Upper lobe of right lung (tissue), 1 donor: ENCODE data around the gene MRPL4. TPM values are rescaled to one million over a fixed set of nuclear protein-coding genes. Genes with fewer than 3 reads are reported as not detected.

Source experiments
- ATAC-seq: fragments of 200-7000 bp; cut with Tn5 transposase; one replicate; pipeline ENCODE4 v1.9.1; 2020; ENCODE audit warnings: mild to moderate bottlenecking, moderate library complexity
- DNase-seq: peaks from one replicate; pipeline ENCODE4 v3.0.0-alpha.2; 2020
- H3K27ac ChIP-seq: fragments of 200-600 bp; one replicate; pipeline ENCODE4 v1.8.0; 2022
- H3K27me3 ChIP-seq: fragments of 200-600 bp; one replicate; pipeline ENCODE4 v1.8.0; 2022; ENCODE audit warnings: mild to moderate bottlenecking
- H3K36me3 ChIP-seq: fragments of 200-600 bp; one replicate; pipeline ENCODE4 v1.8.0; 2022
- H3K4me1 ChIP-seq: fragments of 200-600 bp; one replicate; pipeline ENCODE4 v1.8.0; 2022
- H3K4me3 ChIP-seq: fragments of 200-600 bp; one replicate; pipeline ENCODE4 v1.8.0; 2022; ENCODE audit warnings: mild to moderate bottlenecking
- H3K9me3 ChIP-seq: fragments of 200-600 bp; one replicate; pipeline ENCODE4 v1.8.0; 2022
- intact Hi-C: fragments of 100-400 bp; cut with DNase I; formaldehyde crosslinking; loops from one replicate; pipeline ENCODE4 v1.11.0; 2022
- microRNA-seq: library from miRNA; unstranded; fragments of <30 nt; microRNA quantifications from one replicate; pipeline ENCODE4 v1.2.0, GENCODE V29; 2020; ENCODE audit warnings: borderline microRNAs expressed
- total RNA-seq: library from RNA; stranded (reverse); fragmentation: NEBNext Ultra II Directional; extraction: Animal tissue kit (Norgen Biotek cat#: 25700); gene quantifications from one replicate; pipeline ENCODE4 v1.2.1, GENCODE V29; 2021
- TF ChIP-seq, protein P1 (sequence below): fragments of 200-600 bp; IDR thresholded peaks from one replicate; pipeline ENCODE4 v1.8.0; 2022; ENCODE audit warnings: antibody characterized with exemption
- donor health status: DM: no; HTN: yes; CAD: no; lungs with severe emphysema.

The MRPL4 gene
- total RNA-seq, 1 donor from 2014 or later: 41.5 TPM

DNA sequence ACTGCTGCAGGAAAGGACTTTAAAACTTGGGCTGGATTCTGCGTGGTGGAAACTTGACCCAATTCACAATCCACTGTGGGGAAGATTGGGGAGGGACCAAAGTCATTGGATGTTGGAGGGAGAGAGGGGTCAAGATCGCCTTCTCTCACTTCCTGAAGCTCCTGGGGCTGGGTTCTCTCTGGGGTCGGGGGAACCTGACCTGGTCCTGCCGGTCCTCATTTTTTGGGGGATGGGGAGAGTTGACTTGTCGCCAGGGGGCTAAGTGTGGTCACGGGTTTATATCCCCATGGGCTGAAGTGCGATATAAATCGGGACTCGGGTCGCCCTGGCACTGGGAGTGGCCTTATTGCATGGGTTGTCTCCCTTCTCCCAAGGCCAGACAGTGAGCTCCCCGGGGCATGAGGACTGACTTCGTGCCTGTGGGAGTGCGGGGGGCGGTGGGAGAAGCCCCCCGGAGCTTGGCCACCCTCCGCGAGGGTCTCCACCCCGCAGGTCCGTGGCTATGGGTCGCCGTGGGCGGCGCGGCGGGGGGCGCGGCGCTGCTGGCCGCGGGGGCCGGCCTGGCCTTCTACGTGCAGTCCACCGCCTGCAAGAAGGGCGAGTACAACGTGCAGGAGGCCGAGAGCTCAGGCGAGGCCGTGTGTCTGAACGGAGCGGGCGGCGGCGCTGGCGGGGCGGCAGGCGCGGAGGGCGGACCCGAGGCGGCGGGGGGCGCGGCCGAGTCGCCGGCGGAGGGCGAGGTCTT is 44.0 kb downstream of the MRPL4 start:
- H3K9me3 ChIP-seq: no peaks in the 10 kb centered on the region
- TF ChIP-seq, protein P1, sequence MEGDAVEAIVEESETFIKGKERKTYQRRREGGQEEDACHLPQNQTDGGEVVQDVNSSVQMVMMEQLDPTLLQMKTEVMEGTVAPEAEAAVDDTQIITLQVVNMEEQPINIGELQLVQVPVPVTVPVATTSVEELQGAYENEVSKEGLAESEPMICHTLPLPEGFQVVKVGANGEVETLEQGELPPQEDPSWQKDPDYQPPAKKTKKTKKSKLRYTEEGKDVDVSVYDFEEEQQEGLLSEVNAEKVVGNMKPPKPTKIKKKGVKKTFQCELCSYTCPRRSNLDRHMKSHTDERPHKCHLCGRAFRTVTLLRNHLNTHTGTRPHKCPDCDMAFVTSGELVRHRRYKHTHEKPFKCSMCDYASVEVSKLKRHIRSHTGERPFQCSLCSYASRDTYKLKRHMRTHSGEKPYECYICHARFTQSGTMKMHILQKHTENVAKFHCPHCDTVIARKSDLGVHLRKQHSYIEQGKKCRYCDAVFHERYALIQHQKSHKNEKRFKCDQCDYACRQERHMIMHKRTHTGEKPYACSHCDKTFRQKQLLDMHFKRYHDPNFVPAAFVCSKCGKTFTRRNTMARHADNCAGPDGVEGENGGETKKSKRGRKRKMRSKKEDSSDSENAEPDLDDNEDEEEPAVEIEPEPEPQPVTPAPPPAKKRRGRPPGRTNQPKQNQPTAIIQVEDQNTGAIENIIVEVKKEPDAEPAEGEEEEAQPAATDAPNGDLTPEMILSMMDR: no peak
- no peaks in the 10 kb centered on the region for H3K36me3 ChIP-seq
- peaks cover 28% of the 10 kb centered on the region for H3K4me1 ChIP-seq
- intact Hi-C loops: no loop called here
- no peak for DNase-seq
- H3K27ac ChIP-seq: no peak overlapping the region
- no peak for ATAC-seq
- H3K27me3 ChIP-seq: peaks cover 29% of the 10 kb centered on the region
- H3K4me3 ChIP-seq: peak overlapping the region; percentile 37

DNA sequence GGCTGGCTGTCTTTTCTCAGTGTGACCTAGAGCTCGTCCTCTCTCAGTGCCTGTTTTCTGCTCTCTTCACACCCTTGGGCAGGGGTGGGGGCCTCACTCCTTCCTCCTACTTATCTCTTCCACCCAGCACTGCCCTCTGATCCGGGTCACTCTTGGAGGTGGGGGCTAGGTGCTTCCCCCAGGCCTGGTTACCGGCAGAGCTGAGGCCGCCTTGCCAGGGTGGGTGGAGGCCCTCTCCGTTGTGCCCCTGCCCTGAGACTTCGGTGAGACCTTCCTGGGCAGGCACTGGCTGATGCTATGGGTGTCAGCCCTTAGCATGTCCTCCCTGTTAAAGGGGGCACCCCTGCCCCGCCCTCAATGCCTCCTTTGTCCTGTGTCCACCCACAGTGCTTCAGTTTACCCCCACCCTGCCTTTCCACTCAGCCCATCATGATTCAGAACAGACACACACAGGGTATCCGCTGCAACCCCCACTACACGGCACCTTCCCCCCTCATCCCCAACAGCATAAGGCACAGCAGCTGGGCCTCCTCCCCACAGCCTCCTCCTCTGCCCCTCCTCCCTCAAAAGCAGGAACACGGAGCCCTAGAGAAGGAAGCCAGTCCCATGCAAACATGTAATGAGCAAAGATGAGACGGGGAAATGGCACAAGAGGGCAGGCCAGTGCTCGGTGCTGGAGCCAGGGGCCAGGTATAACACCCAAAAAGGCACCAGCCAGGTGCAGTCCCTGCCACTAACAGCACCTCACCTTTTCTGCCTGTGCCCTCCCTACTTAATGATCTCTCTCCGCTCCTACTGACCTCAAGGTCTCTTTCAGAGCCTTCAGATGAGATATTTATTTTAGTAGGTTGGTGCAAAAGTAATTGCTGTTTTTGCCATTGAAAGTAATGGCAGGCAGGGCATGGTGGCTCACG is 47.8 kb downstream of the MRPL4 start:
- no peak overlapping the region for H3K27ac ChIP-seq
- no peak overlapping the region for H3K4me3 ChIP-seq
- ATAC-seq (peak; percentile 51), DNase-seq (no peak)
- TF ChIP-seq, protein P1: no peak
- H3K36me3 ChIP-seq: no peaks in the 10 kb centered on the region
- H3K27me3 ChIP-seq: peaks cover 5% of the 10 kb centered on the region
- no peaks in the 10 kb centered on the region for H3K9me3 ChIP-seq
- intact Hi-C loops: no loop called here
- peaks cover 11% of the 10 kb centered on the region for H3K4me1 ChIP-seq

DNA sequence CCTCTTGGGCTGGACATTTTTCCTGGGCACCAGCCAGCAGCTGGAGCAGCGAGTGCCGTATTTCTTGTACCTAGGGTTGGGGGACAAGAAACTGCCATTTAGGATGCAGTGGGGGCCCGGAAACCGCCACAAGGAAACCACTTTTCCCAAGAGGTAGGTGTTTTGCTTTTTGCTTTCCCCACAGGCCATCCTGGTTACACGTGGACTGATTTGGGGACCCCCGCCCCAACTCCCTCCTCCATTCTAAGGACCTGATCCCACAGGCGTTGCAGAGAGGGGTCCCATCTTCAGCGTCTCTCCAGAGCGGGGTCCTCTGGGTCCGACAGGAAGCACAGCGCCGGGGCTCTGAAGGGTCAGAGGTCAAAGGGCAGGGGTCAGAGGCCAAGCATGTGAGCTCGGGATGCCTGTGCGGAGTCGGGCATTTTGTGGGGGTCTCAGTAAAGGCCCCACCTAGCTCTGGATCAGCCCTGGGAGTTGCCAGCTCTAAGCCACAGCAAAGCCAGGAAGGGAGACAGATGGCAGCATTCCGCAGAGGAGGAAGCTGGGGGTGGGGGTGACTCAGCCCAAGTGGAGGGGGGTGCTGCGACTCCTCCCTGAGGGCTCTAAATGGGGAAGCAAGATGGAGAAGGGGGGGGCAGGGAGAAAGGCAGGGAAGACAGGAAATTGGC is 53.3 kb downstream of the MRPL4 start:
- DNase-seq (peak; percentile 82), ATAC-seq (peak; percentile 90)
- Histone ChIP-seq H3K27me3 (no peaks in the 10 kb centered on the region), H3K36me3 (no peaks in the 10 kb centered on the region), H3K27ac (no peak overlapping the region), H3K4me1 (no peaks in the 10 kb centered on the region), H3K4me3 (no peak overlapping the region), H3K9me3 (no peaks in the 10 kb centered on the region)
- intact Hi-C loops: no loop called here
- TF ChIP-seq, protein P1: no peak

DNA sequence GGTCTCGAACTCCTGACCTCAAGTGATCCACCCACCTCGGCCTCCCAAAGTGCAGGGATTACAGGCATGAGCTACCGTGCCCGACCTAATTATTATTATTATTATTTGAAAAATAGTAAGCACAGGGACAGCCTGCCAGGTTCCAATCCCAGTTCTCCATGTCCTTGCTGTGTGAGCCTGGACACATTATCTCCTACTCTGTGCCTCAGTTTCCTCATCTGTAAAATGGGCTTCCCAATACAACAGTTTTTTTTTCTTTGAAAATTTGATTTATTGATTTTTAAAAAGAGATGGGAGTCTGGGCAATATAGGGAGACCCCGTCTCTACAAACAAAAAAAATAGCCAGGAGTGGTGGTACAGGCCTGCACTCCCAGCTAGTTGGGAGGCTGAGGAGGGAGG is 54.3 kb downstream of the MRPL4 start:
- TF ChIP-seq, protein P1: no peak
- DNase-seq (no peak), ATAC-seq (no peak)
- no peaks in the 10 kb centered on the region for H3K4me1 ChIP-seq
- no peaks in the 10 kb centered on the region for H3K27me3 ChIP-seq
- no peak overlapping the region for H3K27ac ChIP-seq
- no peak overlapping the region for H3K4me3 ChIP-seq
- no peaks in the 10 kb centered on the region for H3K36me3 ChIP-seq
- intact Hi-C loops: no loop called here
- no peaks in the 10 kb centered on the region for H3K9me3 ChIP-seq

DNA sequence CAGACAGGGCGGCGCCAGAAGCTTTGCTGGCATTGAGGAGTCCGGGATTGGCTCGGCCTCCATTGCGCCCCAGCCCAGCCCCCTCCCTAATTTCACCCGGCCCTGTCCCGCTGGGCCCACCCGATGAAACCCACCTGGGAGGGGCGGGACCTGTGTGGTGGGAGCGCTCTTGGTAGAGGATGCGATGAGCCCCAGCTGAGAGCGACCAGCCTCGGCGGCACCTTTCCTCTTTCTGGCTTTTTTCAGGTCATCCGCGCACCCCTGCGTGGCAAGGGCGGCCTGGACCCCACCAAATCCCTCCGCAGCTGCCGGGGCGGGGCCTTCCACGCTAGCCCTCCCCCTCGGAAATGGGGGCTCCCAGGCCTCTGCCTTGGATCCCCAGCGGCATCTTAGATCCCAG is 57.4 kb downstream of the MRPL4 start, which contains the start of gene ZGLP1:
Gene ZGLP1 (minus strand): TSS at position 393 of the 400 bp plus-strand sequence.
- intact Hi-C loops: no loop called here
- TF ChIP-seq, protein P1: no peak
- H3K4me3 ChIP-seq: no peak within 1 kb of the TSS
- no peaks in the 10 kb centered on the region for H3K36me3 ChIP-seq
- no peaks in the 10 kb centered on the region for H3K27me3 ChIP-seq
- H3K9me3 ChIP-seq: no peaks in the 10 kb centered on the region
- no peak within 1 kb of the TSS for H3K27ac ChIP-seq
- DNase-seq (no peak), ATAC-seq (no peak)
- no peaks in the 10 kb centered on the region for H3K4me1 ChIP-seq

Small RNA genes lying within 50 kb of the gene (microRNA-seq; reads per million reads assigned to microRNA genes)
- gene MIR4322: not detected

Other genes with a start within 250 kb of the MRPL4 start
- gene COL5A3, start 241.7 kb upstream of the MRPL4 start, total RNA-seq: 9.6 TPM
- gene RDH8, start 238.7 kb upstream of the MRPL4 start, total RNA-seq: not detected
- gene SHFL, start 165.9 kb upstream of the MRPL4 start, total RNA-seq: 52.0 TPM
- gene ANGPTL6, start 149.5 kb upstream of the MRPL4 start, total RNA-seq: 0.23 TPM
- 35.2 TPM for gene PPAN, start 145.9 kb upstream of the MRPL4 start, total RNA-seq
- 13.5 TPM for gene P2RY11, start 140.5 kb upstream of the MRPL4 start, total RNA-seq
- gene EIF3G, start 132.3 kb upstream of the MRPL4 start, total RNA-seq: 175 TPM
- 72.1 TPM for gene DNMT1, start 57.3 kb upstream of the MRPL4 start, total RNA-seq
- 21.7 TPM for gene S1PR2, start 20.9 kb upstream of the MRPL4 start, total RNA-seq
- gene ICAM1, start 18.9 kb downstream of the MRPL4 start, total RNA-seq: 245 TPM
- 11.1 TPM for gene ICAM4, start 34.7 kb downstream of the MRPL4 start, total RNA-seq
- gene ICAM5, start 37.7 kb downstream of the MRPL4 start, total RNA-seq: 18.3 TPM
- 3.8 TPM for gene ZGLP1, start 57.6 kb downstream of the MRPL4 start, total RNA-seq
- 19.2 TPM for gene FDX2, start 63.8 kb downstream of the MRPL4 start, total RNA-seq
- gene RAVER1, start 81.3 kb downstream of the MRPL4 start, total RNA-seq: 25.4 TPM
- 23.8 TPM for gene ICAM3, start 87.4 kb downstream of the MRPL4 start, total RNA-seq
- 140 TPM for gene TYK2, start 128.4 kb downstream of the MRPL4 start, total RNA-seq
- 154 TPM for gene CDC37, start 151.3 kb downstream of the MRPL4 start, total RNA-seq
- 35.5 TPM for gene PDE4A, start 168.3 kb downstream of the MRPL4 start, total RNA-seq